Body of pancreas (tissue), 4 donors: ENCODE data around the gene ZYG11B.

ENCODE experiments used
- CTCF ChIP-seq, 7 experiments: fragments of 450-650 bp in 4 of 7; fragments of 200-600 bp in 3 of 7; sonication (generic) in 3 of 7; IDR thresholded peaks; one replicate each; pipeline ENCODE4 v1.5.1; 2016 to 2019; ENCODE audit warnings: antibody characterized with exemption in 7 of 7
- POLR2A ChIP-seq, 3 donors: fragments of 450-650 bp; IDR thresholded peaks; one replicate each; pipeline ENCODE4 v1.6.1; 2016; ENCODE audit warnings: antibody characterized with exemption in 3 of 3, mild to moderate bottlenecking in 2 of 3

DNA sequence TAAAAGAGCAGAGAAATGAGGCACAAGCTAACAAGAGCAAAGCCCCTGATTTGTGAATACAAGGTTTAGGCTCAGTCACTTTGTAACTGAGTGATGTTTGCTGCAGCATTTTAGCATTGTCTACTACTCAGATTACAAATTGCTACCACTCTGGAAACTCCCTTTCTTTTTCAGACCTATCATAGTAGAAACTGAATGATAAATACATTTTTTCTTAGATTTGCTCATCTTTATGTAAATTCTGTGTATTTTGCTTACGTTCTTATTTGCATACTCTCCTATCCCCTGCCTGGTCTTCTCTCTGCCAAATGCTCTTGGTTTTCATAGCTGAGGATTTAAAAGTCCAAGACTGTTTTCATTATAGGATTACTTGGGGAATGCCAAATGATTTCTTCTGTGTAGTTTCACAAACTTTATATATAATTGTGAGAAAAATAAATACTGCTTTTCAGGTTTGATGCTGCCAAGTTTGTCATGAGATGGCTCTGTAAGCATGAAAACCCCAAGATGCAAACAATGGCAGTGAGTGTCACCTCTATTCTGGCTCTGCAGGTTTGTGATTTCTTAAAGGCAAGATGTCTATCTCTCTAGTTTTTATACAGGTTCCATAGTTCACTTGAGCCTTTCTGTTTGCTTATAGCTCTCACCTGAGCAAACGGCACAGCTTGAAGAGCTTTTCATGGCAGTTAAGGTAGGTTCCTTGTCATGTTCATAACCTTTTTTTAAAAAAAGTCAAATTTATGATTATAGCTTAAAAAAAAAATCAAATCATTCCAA lies 141.0 kb downstream of the ZYG11B start:
- no peak for TF ChIP-seq CTCF (IDR thresholded peaks at IDR 0.05)
- no peak for TF ChIP-seq POLR2A (IDR thresholded peaks at IDR 0.05)
